GM12874 (cell line): ENCODE measurements around the gene ANAPC15.

Source experiments
- TF ChIP-seq, protein P1 (sequence below): IDR thresholded peaks from 2 replicates; pipeline ENCODE4 v1.5.1; 2011; ENCODE audit warnings: low read depth, mild to moderate bottlenecking, control low read depth, low read length, moderate library complexity; ENCODE audit not compliant: insufficient read depth

ANAPC15 gene

DNA sequence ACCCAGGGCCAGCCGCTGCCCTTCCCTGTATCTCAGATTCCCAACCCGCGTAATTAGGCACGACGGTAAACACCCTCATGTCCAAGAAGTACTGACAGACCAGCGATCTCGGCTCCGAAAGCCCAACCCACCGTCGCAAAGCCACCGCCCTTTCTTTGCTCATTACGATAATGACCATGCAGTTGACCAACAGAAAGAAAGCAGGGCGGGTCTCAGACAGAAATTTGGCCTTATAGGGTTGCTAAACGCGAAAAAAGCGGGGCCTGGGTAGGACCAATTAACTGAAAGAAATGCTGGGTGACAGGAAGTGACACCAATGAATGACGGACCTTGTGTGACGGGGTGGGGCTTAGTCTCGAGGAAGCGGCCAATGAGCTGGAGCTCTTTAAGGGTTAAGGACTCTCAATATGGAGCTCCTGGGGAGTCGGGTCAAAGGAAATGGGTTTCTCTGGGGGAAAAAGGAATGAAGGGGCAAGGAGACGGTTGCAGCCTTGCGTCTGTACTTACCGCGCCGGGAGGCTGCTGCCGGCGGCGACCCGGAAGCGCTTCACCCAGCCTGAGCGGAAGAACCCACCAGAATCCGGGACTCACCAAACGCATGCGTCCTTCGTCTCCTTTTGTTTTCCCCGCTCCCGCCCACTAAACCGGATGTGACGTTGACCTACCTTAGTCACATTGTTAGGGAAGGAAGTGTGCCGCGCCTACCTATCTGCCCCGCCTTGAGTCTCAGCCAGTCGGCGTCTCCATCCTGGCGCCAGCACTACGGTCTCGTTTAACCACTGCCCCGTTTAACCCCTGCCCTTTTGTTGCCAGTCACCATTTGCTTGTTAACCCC is at the start of gene ANAPC15:
Gene ANAPC15 (minus strand): TSS at position 553 of the 835 bp plus-strand sequence. CDS start 1,419 bp downstream, outside the sequence.
- TF ChIP-seq, protein P1, sequence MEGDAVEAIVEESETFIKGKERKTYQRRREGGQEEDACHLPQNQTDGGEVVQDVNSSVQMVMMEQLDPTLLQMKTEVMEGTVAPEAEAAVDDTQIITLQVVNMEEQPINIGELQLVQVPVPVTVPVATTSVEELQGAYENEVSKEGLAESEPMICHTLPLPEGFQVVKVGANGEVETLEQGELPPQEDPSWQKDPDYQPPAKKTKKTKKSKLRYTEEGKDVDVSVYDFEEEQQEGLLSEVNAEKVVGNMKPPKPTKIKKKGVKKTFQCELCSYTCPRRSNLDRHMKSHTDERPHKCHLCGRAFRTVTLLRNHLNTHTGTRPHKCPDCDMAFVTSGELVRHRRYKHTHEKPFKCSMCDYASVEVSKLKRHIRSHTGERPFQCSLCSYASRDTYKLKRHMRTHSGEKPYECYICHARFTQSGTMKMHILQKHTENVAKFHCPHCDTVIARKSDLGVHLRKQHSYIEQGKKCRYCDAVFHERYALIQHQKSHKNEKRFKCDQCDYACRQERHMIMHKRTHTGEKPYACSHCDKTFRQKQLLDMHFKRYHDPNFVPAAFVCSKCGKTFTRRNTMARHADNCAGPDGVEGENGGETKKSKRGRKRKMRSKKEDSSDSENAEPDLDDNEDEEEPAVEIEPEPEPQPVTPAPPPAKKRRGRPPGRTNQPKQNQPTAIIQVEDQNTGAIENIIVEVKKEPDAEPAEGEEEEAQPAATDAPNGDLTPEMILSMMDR = no peak

DNA sequence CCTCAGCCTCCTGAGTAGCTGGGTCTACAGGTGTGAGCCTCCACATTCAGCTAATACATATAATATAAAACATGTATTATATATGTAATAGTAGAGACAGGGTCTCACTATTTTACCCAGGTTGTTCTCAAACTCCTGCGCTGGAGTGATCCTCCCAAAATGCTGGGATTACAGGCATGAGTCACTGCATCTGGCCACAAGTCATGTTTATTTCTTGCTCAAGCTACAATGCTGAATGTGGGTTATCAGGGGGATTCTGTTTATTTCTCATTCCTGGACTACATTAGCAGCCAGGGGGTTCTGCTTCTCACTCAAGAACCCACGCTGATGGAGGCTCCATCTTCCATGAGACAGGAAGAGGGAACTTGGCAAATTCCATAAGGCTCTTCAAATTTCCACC is 47.8 kb upstream of the ANAPC15 start:
- TF ChIP-seq, protein P1 = no peak

DNA sequence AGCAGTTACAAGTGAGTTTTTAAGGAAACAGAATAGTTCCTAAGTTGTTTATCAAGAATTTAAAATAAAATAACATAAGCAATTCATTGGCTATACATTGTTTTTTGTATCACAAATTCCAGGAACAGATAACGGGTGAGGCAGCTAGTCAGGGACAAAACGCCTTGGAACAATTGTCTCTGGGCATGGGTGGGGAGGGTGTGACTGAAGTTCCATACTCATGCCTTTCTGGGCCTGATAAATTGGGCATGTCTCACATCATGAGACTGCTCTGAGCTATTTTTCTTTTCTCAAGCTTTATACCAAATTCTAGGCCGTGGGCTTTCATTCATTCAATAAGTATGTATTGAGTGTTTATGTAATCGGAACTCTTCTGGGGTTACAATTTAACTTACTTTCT is 44.6 kb upstream of the ANAPC15 start:
- TF ChIP-seq, protein P1 = no peak

DNA sequence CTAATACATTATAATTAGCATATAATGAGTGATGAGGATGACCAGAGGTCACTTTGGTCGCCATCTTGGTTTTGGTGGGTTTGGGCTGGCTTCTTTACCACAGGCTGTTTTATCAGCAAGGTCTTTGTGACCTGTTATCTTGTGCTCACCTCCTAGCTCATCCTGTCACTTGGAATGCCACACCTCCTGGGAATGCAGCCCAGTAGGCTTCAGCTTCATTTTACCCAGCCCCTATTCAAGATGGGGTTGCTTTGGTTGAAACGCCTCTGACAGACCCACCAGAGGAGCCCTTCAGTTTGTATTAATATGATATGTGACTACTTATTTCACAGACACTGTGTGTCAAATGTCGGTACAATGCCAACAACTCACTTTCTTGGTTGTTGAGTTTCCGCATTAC is 43.3 kb upstream of the ANAPC15 start:
- TF ChIP-seq, protein P1 = no peak

DNA sequence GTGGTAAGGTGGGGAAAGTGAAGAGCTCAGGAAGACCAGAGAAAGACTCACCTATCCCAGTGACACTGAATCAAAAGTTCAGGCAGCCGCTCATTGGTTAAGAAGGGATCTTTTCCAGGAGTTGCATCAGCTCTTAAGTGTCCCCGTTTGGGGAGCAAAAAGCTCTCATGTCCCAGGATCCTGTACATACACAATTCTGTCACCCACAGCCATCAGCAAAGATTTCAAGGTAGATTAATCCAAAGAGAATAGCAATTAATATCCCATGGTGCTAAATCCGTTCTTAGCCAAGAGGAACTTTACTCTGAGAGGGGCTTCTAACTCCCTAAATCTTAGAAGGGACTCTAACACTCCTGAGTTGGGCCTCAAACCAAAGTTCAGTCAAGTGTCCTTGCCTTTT is 42.3 kb upstream of the ANAPC15 start:
- TF ChIP-seq, protein P1 = no peak

DNA sequence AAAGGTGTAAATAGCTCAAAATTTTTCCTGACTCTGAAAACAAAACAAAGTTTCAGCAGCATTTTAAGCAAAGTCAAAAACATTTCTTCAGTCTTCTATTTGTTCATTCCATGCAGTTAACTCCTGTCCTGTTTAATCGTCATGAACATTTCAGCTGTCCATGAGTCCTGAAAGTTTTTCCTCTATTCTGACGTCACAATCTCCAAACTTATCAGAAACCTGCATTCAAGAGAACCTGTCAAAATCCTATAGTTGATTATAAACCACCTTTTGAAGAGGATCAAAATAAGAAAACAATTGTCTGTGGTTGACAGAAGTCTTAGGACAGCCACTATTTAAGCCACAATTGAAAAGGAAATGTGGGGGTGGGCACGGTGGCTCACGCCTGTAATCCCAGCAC is 38.4 kb upstream of the ANAPC15 start:
- TF ChIP-seq, protein P1 = no peak

DNA sequence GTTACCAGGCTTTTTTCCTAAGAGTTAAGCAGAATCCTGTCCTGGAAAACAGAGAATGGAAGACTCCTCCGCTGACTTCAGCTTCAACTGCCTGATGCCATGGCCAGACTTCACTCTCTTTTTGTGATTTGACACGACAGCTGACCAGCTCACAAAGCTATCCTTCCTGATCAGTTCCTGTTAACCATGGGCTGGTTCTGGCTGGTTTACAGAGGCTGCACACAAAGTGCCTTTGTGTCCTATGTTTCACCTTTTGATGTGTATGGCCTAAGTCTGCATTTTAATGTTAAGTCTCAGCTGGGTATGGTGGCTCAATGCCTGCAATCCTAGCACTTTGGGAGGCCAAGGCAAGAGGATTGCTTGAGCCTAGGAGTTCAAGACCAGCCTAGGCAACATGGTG is 34.1 kb upstream of the ANAPC15 start:
- TF ChIP-seq, protein P1 = no peak
